Esophagus muscularis mucosa (tissue), 4 donors: ENCODE measurements around the gene LZTS2.

Source experiments
- CTCF ChIP-seq, 3 experiments: fragments of 200-600 bp in 2 of 3; fragments of 450-650 bp in 1 of 3; sonication (generic) in 2 of 3; IDR thresholded peaks; one replicate each; pipeline ENCODE4 v1.5.1; 2017 to 2019; ENCODE audit warnings: antibody characterized with exemption in 3 of 3, mild to moderate bottlenecking in 2 of 3, moderate library complexity in 1 of 3
- EP300 ChIP-seq: sonication (generic); formaldehyde crosslinking; IDR thresholded peaks from one replicate; pipeline ENCODE4 v1.6.1; 2017; ENCODE audit warnings: antibody characterized with exemption
- POLR2A ChIP-seq: fragments of 450-650 bp; IDR thresholded peaks from one replicate; pipeline ENCODE4 v1.6.1; 2017; ENCODE audit warnings: antibody characterized with exemption, moderate library complexity, mild to moderate bottlenecking, low read depth
- POLR2AphosphoS5 ChIP-seq, 2 donors: sonication (generic); formaldehyde crosslinking; IDR thresholded peaks; one replicate each; pipeline ENCODE4 v1.6.1; 2017; ENCODE audit warnings: antibody characterized with exemption in 2 of 2

GRCh38 chr10:100981178-100981772, 18.3 kb upstream of the LZTS2 start:
- TF ChIP-seq CTCF (IDR thresholded peaks at IDR 0.05) (no peak), POLR2A (no peak), POLR2AphosphoS5 (IDR thresholded peaks at IDR 0.05) (no peak), EP300 (no peak)
